C4-2B (cell line): ENCODE results near the gene GFOD1.

Source experiments
- CTCF ChIP-seq: fragments of 450-650 bp; conservative IDR thresholded peaks from 2 replicates; pipeline ENCODE4 v1.5.1; 2017; ENCODE audit warnings: mild to moderate bottlenecking
- ZFX ChIP-seq: fragments of 450-650 bp; IDR thresholded peaks from 2 replicates; pipeline ENCODE4 v1.6.1; 2017

GRCh38 chr6:13371421-13372072 lies 115.9 kb downstream of the GFOD1 start:
- no peak for TF ChIP-seq CTCF
- TF ChIP-seq ZFX, result no peak
